Activated naive CD4-positive, alpha-beta T cell treated with anti-CD3 and anti-CD28 coated beads, Interleukin-2, amount 10 ng/mL, durations not matched to agents 7 days and 5 days (primary cell): ENCODE results near the gene HLA-DOB.

Experiments
- CTCF ChIA-PET: fragments of 350-600 bp; sonication (Branson Sonifier 250); formaldehyde crosslinking; loops from one replicate; lab custom pipeline; 2021; ENCODE audit warnings: antibody characterized with exemption; lab: Charles Lee
- DNase-seq: peaks from one replicate; pipeline ENCODE4 v3.0.0-alpha.2; 2020
- H3K27ac Mint-ChIP-seq: one replicate; pipeline ENCODE4 v1.8.0; 2021; ENCODE audit warnings: mild to moderate bottlenecking, moderate library complexity, mixed read lengths
- H3K27me3 Mint-ChIP-seq: one replicate; pipeline ENCODE4 v1.8.0; 2021; ENCODE audit warnings: mild to moderate bottlenecking, mixed read lengths
- H3K36me3 Mint-ChIP-seq: one replicate; pipeline ENCODE4 v1.8.0; 2021; ENCODE audit warnings: mixed read lengths
- H3K4me1 Mint-ChIP-seq: one replicate; pipeline ENCODE4 v1.8.0; 2021; ENCODE audit warnings: mixed read lengths
- H3K4me3 Mint-ChIP-seq: one replicate; pipeline ENCODE4 v1.8.0; 2021; ENCODE audit warnings: mild to moderate bottlenecking, moderate library complexity, mixed read lengths
- H3K9me3 Mint-ChIP-seq: one replicate; pipeline ENCODE4 v1.8.0; 2021; ENCODE audit warnings: mixed read lengths

HLA-DOB gene

GRCh38 chr6:32816746-32817204, at the start of gene HLA-DOB:
TSS of gene HLA-DOB (minus strand) at chr6:32817002. CDS start at chr6:32816951, 51 bp downstream.
- H3K9me3 Mint-ChIP-seq, result no peaks in the 10 kb centered on the region
- peaks cover 3% of the 10 kb centered on the region for H3K4me1 Mint-ChIP-seq
- DNase-seq, result no peak
- H3K27me3 Mint-ChIP-seq, result no peaks in the 10 kb centered on the region
- CTCF ChIA-PET, result no interaction called here
- no peaks in the 10 kb centered on the region for H3K36me3 Mint-ChIP-seq
- no peak within 1 kb of the TSS for H3K4me3 Mint-ChIP-seq
- H3K27ac Mint-ChIP-seq, result no peak within 1 kb of the TSS

GRCh38 chr6:32865724-32866443, 49.1 kb upstream of the HLA-DOB start:
- DNase-seq, result no peak
- CTCF ChIA-PET, result interaction anchor here (0.7 to 10.0 kb wide), 3 partner anchors 9 to 108 kb away, joined by 3 to 184 read pairs (median 81); partner anchors contain the start of genes PSMB9, TAP1 and TAP2
- H3K4me3 Mint-ChIP-seq, result no peak overlapping the region
- H3K36me3 Mint-ChIP-seq, result peaks cover 21% of the 10 kb centered on the region
- H3K27ac Mint-ChIP-seq, result peak overlapping the region; percentile 91
- peaks cover 7% of the 10 kb centered on the region for H3K27me3 Mint-ChIP-seq
- H3K4me1 Mint-ChIP-seq, result peaks cover 38% of the 10 kb centered on the region
- no peaks in the 10 kb centered on the region for H3K9me3 Mint-ChIP-seq

GRCh38 chr6:32862725-32863124, 45.9 kb upstream of the HLA-DOB start:
- Mint-ChIP-seq H3K27me3 (no peaks in the 10 kb centered on the region), H3K27ac (no peak overlapping the region)
- CTCF ChIA-PET, result interaction anchor here (6.9 to 10.0 kb wide), 2 partner anchors 6 to 23 kb away, joined by 81 to 184 read pairs; partner anchors contain the start of genes PSMB9, TAP1 and TAP2

GRCh38 chr6:32860674-32861073, 43.9 kb upstream of the HLA-DOB start:
- Mint-ChIP-seq H3K9me3 (no peaks in the 10 kb centered on the region), H3K36me3 (peaks cover 63% of the 10 kb centered on the region), H3K27me3 (no peaks in the 10 kb centered on the region), H3K27ac (no peak overlapping the region), H3K4me1 (peaks cover 54% of the 10 kb centered on the region), H3K4me3 (no peak overlapping the region)
- CTCF ChIA-PET, result interaction anchor here (8.0 kb wide), 1 partner anchor 21 kb away, joined by 158 read pairs; the partner anchor contains the start of gene TAP2
- DNase-seq, result no peak

More at GRCh38 chr6:32862725-32863124, 45.9 kb upstream of the HLA-DOB start:
- no peak for DNase-seq
- Mint-ChIP-seq H3K4me1 (peaks cover 56% of the 10 kb centered on the region), H3K9me3 (no peaks in the 10 kb centered on the region), H3K4me3 (no peak overlapping the region), H3K36me3 (peaks cover 49% of the 10 kb centered on the region)

GRCh38 chr6:32858194-32858593, 41.4 kb upstream of the HLA-DOB start:
- H3K4me1 Mint-ChIP-seq, result peaks cover 51% of the 10 kb centered on the region
- H3K36me3 Mint-ChIP-seq, result peaks cover 67% of the 10 kb centered on the region
- H3K9me3 Mint-ChIP-seq, result no peaks in the 10 kb centered on the region
- no peak for DNase-seq
- H3K27ac Mint-ChIP-seq, result peak overlapping the region; percentile 22
- CTCF ChIA-PET, result interaction anchor here (1.0 to 8.0 kb wide), 4 partner anchors 8 to 75 kb away, joined by 3 to 158 read pairs (median 43); partner anchors contain the start of gene TAP2
- no peaks in the 10 kb centered on the region for H3K27me3 Mint-ChIP-seq
- no peak overlapping the region for H3K4me3 Mint-ChIP-seq

GRCh38 chr6:32857156-32857891, 40.5 kb upstream of the HLA-DOB start:
- Mint-ChIP-seq H3K36me3 (peaks cover 72% of the 10 kb centered on the region), H3K27ac (peak overlapping the region; percentile 22), H3K9me3 (no peaks in the 10 kb centered on the region), H3K4me3 (peak overlapping the region; percentile 1), H3K4me1 (peaks cover 50% of the 10 kb centered on the region), H3K27me3 (no peaks in the 10 kb centered on the region)
- DNase-seq, result no peak
- CTCF ChIA-PET, result interaction anchor here (0.5 to 8.0 kb wide), 6 partner anchors 9 to 98 kb away, joined by 3 to 158 read pairs (median 4); partner anchors contain the start of gene TAP2

GRCh38 chr6:32855467-32856174, 38.8 kb upstream of the HLA-DOB start:
- H3K36me3 Mint-ChIP-seq, result peaks cover 79% of the 10 kb centered on the region
- peak overlapping the region; percentile 99 for H3K27ac Mint-ChIP-seq
- H3K27me3 Mint-ChIP-seq, result no peaks in the 10 kb centered on the region
- CTCF ChIA-PET, result interaction anchor here (0.6 to 8.0 kb wide), 10 partner anchors 11 to 129 kb away, joined by 3 to 158 read pairs (median 6); partner anchors contain the start of genes HLA-DMA, PSMB8 and TAP2
- peaks cover 60% of the 10 kb centered on the region for H3K4me1 Mint-ChIP-seq
- no peaks in the 10 kb centered on the region for H3K9me3 Mint-ChIP-seq
- peak overlapping the region; percentile 96 for H3K4me3 Mint-ChIP-seq
- no peak for DNase-seq

GRCh38 chr6:32854376-32855178, 37.8 kb upstream of the HLA-DOB start:
- H3K27me3 Mint-ChIP-seq, result no peaks in the 10 kb centered on the region
- peaks cover 82% of the 10 kb centered on the region for H3K36me3 Mint-ChIP-seq
- peak; percentile 81 for DNase-seq
- peak overlapping the region; percentile 99 for H3K27ac Mint-ChIP-seq
- H3K9me3 Mint-ChIP-seq, result no peaks in the 10 kb centered on the region
- H3K4me1 Mint-ChIP-seq, result peaks cover 65% of the 10 kb centered on the region
- H3K4me3 Mint-ChIP-seq, result peak overlapping the region; percentile 96
- CTCF ChIA-PET, result interaction anchor here (0.6 to 8.0 kb wide), 12 partner anchors 10 to 130 kb away, joined by 3 to 158 read pairs (median 5); partner anchors contain the start of genes HLA-DMA, PSMB8 and TAP2

GRCh38 chr6:32853541-32854375, 37.0 kb upstream of the HLA-DOB start, which contains the start of the genes PSMB9 and TAP1:
TSS of gene PSMB9 (plus strand) at chr6:32854192. CDS start at chr6:32854230, 38 bp downstream.
TSS of gene TAP1 (minus strand) at chr6:32853704. CDS start at chr6:32853636, 68 bp downstream.
- Mint-ChIP-seq H3K9me3 (no peaks in the 10 kb centered on the region), H3K4me1 (peaks cover 63% of the 10 kb centered on the region), H3K36me3 (peaks cover 80% of the 10 kb centered on the region), H3K4me3 (peak within 1 kb of the TSS; percentile 96), H3K27ac (peak within 1 kb of the TSS; percentile 99), H3K27me3 (no peaks in the 10 kb centered on the region)
- peak; percentile 98 for DNase-seq
- CTCF ChIA-PET, result interaction anchor here (1.0 to 8.0 kb wide), 9 partner anchors 9 to 119 kb away, joined by 3 to 158 read pairs (median 6); partner anchors contain the start of genes HLA-DMA, PSMB8 and TAP2

- CTCF ChIA-PET, result interaction anchor here (1.4 to 8.0 kb wide), 6 partner anchors 8 to 120 kb away, joined by 3 to 158 read pairs (median 35); partner anchors contain the start of genes PSMB8 and TAP2
- DNase-seq, result peak; percentile 64
- Mint-ChIP-seq H3K36me3 (peaks cover 80% of the 10 kb centered on the region), H3K9me3 (no peaks in the 10 kb centered on the region), H3K4me3 (peak overlapping the region; percentile 96), H3K27ac (peak overlapping the region; percentile 99), H3K4me1 (peaks cover 64% of the 10 kb centered on the region), H3K27me3 (no peaks in the 10 kb centered on the region)
Observed at GRCh38 chr6:32852844-32853540, 36.2 kb upstream of the HLA-DOB start.

- CTCF ChIA-PET, result interaction anchor here (1.3 to 8.0 kb wide), 4 partner anchors 7 to 21 kb away, joined by 3 to 158 read pairs (median 26); partner anchors contain the start of genes PSMB8 and TAP2
- H3K9me3 Mint-ChIP-seq, result no peaks in the 10 kb centered on the region
- peak; percentile 60 for DNase-seq
- peak overlapping the region; percentile 99 for H3K27ac Mint-ChIP-seq
- no peaks in the 10 kb centered on the region for H3K27me3 Mint-ChIP-seq
- H3K4me1 Mint-ChIP-seq, result peaks cover 64% of the 10 kb centered on the region
- H3K36me3 Mint-ChIP-seq, result peaks cover 80% of the 10 kb centered on the region
- H3K4me3 Mint-ChIP-seq, result peak overlapping the region; percentile 96
Observed at GRCh38 chr6:32852018-32852843, 35.4 kb upstream of the HLA-DOB start.
